Chondrocyte (in vitro differentiated cells): ENCODE results near the gene FAM25G. TPM values are rescaled to one million over a fixed set of nuclear protein-coding genes. Genes with fewer than 3 reads are reported as not detected.
"Not testable (repeated sequence)": the region's sequence is repeated elsewhere in the genome, so short reads cannot be mapped to it uniquely, and the experiment has no call there.

Experiments
- DNase-seq: peaks from one replicate; pipeline ENCODE4 v3.0.0; 2021; ENCODE audit warnings: mixed read lengths, low spot score
- H3K27ac Mint-ChIP-seq: one replicate; pipeline ENCODE4 v1.8.0; 2021; ENCODE audit warnings: mild to moderate bottlenecking, moderate library complexity, mixed read lengths; ENCODE audit not compliant: unreplicated experiment
- H3K27me3 Mint-ChIP-seq: 2 replicates; pipeline ENCODE4 v1.8.0; 2021; ENCODE audit warnings: low read depth, mixed read lengths
- H3K36me3 Mint-ChIP-seq: 2 replicates; pipeline ENCODE4 v1.8.0; 2021; ENCODE audit warnings: low read depth, mixed read lengths
- H3K4me1 Mint-ChIP-seq: 2 replicates; pipeline ENCODE4 v1.8.0; 2021; ENCODE audit warnings: low read depth, mild to moderate bottlenecking, mixed read lengths
- H3K4me3 Mint-ChIP-seq: one replicate; pipeline ENCODE4 v1.8.0; 2021; ENCODE audit warnings: mild to moderate bottlenecking, moderate library complexity, mixed read lengths; ENCODE audit not compliant: unreplicated experiment
- H3K9me3 Mint-ChIP-seq: 2 replicates; pipeline ENCODE4 v1.8.0; 2021; ENCODE audit warnings: low read depth, mixed read lengths
- total RNA-seq: library from RNA; stranded (reverse); gene quantifications from 3 replicates; pipeline ENCODE4 v1.2.1, GENCODE V29; 2021

The FAM25G gene
- total RNA-seq, 1 donor from 2014 or later, result not detected

- not testable (repeated sequence) for DNase-seq
Observed at GRCh38 chr10:47478114-47478513, 13.4 kb downstream of the FAM25G start.

DNA sequence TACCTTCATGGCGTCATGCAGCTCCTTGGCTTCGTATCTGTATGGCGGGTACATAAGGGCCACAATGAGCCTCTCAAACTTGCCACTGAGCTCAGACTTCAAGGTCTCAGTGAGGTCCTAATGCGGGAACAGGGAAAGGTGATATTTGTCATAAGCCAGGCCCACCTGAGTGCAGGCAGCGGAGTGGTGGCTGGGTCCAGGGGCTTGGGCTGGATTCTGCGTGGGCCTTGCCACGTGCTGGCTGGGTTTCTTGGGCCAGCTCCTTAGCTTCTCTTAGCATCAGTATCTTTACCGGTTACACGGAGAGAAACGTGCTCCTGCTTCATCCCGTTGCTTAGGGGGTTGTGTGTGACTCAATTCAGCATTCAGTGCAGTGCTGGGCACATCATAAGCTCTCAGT, 14.4 kb downstream of the FAM25G start:
- H3K9me3 Mint-ChIP-seq, H3K27ac Mint-ChIP-seq, H3K36me3 Mint-ChIP-seq, H3K4me1 Mint-ChIP-seq, DNase-seq, H3K4me3 Mint-ChIP-seq, H3K27me3 Mint-ChIP-seq: not testable (repeated sequence)

More at GRCh38 chr10:47478114-47478513, 13.4 kb downstream of the FAM25G start:
- H3K27me3 Mint-ChIP-seq, H3K4me1 Mint-ChIP-seq, H3K27ac Mint-ChIP-seq, H3K9me3 Mint-ChIP-seq, H3K36me3 Mint-ChIP-seq, H3K4me3 Mint-ChIP-seq: not testable (repeated sequence)

DNA sequence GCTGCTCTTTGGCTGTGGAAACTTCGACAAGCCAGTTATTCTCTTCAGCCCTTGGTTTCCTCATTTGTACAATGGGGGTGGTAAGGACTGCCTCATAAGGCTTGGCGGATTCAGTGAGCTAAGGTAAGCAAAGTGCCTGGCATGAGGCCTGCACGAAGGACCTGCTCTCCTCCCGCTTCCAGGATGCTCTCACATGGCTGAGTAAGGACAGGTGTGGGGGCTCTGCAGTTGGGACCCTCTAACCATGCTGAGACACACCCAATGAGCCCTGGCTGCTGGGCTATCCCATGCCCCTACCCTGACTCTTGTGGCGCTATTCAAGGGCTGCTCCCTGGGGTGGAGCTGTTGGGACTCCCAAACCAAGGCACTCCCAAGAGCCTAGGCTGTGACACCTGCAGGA, 16.4 kb downstream of the FAM25G start:
- DNase-seq, H3K4me3 Mint-ChIP-seq, H3K27ac Mint-ChIP-seq, H3K27me3 Mint-ChIP-seq, H3K9me3 Mint-ChIP-seq, H3K36me3 Mint-ChIP-seq, H3K4me1 Mint-ChIP-seq: not testable (repeated sequence)

DNA sequence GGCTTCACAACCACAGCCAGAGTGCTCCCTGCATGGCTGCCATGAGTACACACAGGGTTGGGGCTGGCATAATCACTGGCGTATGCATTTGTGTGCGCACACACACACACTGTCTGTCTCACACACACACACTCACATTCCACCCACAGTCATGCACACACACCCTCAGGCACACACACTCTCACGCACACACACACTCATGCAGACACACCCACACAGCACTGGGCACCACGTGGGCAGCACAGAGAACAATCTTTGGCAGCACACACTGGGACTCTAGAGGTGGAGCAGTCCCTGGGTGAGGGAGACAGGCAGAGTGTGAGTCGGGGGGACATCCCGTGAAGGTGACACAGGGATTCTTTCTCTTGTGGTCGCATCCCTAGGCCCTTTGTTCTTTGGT, 18.0 kb downstream of the FAM25G start:
- DNase-seq, H3K4me1 Mint-ChIP-seq, H3K9me3 Mint-ChIP-seq, H3K27ac Mint-ChIP-seq, H3K36me3 Mint-ChIP-seq, H3K4me3 Mint-ChIP-seq, H3K27me3 Mint-ChIP-seq: not testable (repeated sequence)

- not testable (repeated sequence) for H3K27ac Mint-ChIP-seq, DNase-seq, H3K27me3 Mint-ChIP-seq, H3K36me3 Mint-ChIP-seq, H3K4me3 Mint-ChIP-seq, H3K9me3 Mint-ChIP-seq, H3K4me1 Mint-ChIP-seq
Observed at GRCh38 chr10:47472647-47473046, 18.9 kb downstream of the FAM25G start.

GRCh38 chr10:47472072-47472471, 19.4 kb downstream of the FAM25G start:
- H3K36me3 Mint-ChIP-seq, DNase-seq, H3K9me3 Mint-ChIP-seq, H3K27me3 Mint-ChIP-seq, H3K4me1 Mint-ChIP-seq, H3K27ac Mint-ChIP-seq, H3K4me3 Mint-ChIP-seq: not testable (repeated sequence)

- H3K36me3 Mint-ChIP-seq, H3K4me1 Mint-ChIP-seq, DNase-seq, H3K9me3 Mint-ChIP-seq, H3K27me3 Mint-ChIP-seq, H3K4me3 Mint-ChIP-seq, H3K27ac Mint-ChIP-seq: not testable (repeated sequence)
Observed at GRCh38 chr10:47468731-47469528, 22.6 kb downstream of the FAM25G start.

DNA sequence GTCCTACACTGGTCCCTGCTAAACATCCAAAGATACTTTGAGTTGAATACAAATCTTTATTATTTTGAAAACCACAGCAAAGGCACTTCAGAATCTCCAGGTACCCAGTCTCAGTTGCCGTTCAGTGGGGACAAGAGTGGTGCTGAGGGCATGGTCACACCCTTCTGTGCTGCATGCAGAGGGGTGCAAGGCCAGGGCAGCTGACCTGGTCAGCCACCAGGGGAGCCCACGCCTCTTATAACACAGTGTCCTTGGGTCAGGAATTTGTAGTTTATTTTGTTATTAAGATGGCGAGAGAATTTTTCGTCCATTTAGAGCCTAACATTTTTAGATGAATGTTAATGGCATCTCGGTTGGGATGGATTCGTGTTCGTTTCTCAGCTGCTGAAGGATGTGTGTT, 23.5 kb downstream of the FAM25G start:
- not testable (repeated sequence) for H3K36me3 Mint-ChIP-seq, DNase-seq, H3K27ac Mint-ChIP-seq, H3K4me1 Mint-ChIP-seq, H3K27me3 Mint-ChIP-seq, H3K9me3 Mint-ChIP-seq, H3K4me3 Mint-ChIP-seq

DNA sequence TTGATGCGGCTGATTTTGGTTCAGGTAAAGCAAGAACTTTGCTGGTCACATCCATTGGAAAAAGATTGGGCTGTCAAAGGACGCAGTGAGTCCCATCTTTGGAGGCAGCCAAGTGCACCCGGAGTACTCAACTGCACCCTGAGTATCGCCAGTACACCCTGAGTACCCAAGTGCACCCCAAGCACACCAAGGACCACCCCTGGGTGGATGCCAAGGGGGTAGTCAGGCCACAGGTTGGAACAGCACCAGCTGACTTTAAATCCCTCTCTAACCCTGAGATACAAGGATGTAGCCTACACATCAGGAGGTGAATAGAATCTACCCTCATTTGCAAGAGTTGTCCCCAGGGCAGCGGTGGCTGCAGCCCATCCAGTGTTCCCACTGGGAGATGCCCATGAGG, 24.0 kb downstream of the FAM25G start:
- DNase-seq, H3K9me3 Mint-ChIP-seq, H3K27me3 Mint-ChIP-seq, H3K4me1 Mint-ChIP-seq, H3K4me3 Mint-ChIP-seq, H3K36me3 Mint-ChIP-seq, H3K27ac Mint-ChIP-seq: not testable (repeated sequence)

DNA sequence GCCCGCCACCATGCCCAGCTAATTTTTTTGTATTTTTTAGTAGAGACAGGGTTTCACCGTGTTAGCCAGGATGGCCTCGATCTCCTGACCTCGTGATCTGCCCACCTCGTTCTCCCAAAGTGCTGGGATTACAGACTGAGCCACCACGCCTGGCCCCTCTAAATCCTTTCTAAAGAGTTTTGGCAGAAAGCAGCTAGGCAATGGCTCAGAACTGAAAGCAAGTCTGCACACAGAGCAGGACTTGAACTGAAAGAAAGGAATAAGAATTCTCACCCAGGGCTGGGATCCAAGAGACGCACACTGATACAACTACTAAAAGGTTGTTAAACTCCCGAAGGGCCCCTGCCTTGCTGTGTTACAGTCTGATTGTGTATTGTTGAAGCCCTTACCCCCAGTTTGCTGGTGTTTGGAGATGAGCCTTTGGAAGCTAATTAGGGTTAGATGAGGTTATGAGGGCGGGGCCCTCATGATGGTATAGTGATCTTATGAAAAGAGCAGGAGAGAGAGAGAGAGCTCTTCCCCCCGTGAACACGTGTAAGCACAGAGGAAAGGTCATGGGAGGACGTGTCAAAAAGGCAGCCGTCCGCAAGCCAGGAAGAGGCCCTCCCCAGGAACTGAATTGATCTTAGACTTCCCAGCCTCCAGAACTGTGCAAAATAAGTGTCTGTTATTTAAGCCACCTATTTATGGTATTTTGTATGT, 26.1 kb downstream of the FAM25G start:
- H3K36me3 Mint-ChIP-seq, H3K27me3 Mint-ChIP-seq, DNase-seq, H3K27ac Mint-ChIP-seq, H3K4me3 Mint-ChIP-seq, H3K9me3 Mint-ChIP-seq: not testable (repeated sequence)
- peaks cover 11% of the 10 kb centered on the region for H3K4me1 Mint-ChIP-seq

- not testable (repeated sequence) for H3K36me3 Mint-ChIP-seq, H3K27me3 Mint-ChIP-seq, DNase-seq, H3K4me3 Mint-ChIP-seq, H3K27ac Mint-ChIP-seq, H3K9me3 Mint-ChIP-seq
- peaks cover 20% of the 10 kb centered on the region for H3K4me1 Mint-ChIP-seq
Observed at GRCh38 chr10:47462577-47463358, 28.7 kb downstream of the FAM25G start.
